IMR-90 (cell line): ENCODE data around the gene MYOM1. TPM values are rescaled to one million over a fixed set of nuclear protein-coding genes. Genes with fewer than 3 reads are reported as not detected.

ENCODE experiments used
- ATAC-seq: fragments of 200-7000 bp; cut with Tn5 transposase; 2 replicates; pipeline ENCODE4 v1.9.1; 2020; ENCODE audit warnings: low read depth, mild to moderate bottlenecking, moderate library complexity
- BruUV-seq: library from RNA; stranded (reverse); fragments of 400-500 nt; replicated peaks from 2 replicates; lab custom pipeline; 2021; lab: Mats Ljungman, UMichigan
- CTCF ChIA-PET: fragments of 300-600 bp; formaldehyde crosslinking; extraction: SDS; loops from one replicate; lab custom pipeline; 2021; ENCODE audit warnings: antibody characterized with exemption; lab: Yijun Ruan, JAX
- POLR2A ChIA-PET: fragments of 300-600 bp; sonication (Branson Sonifier 250); formaldehyde crosslinking; loops from one replicate; lab custom pipeline; 2022; ENCODE audit warnings: antibody characterized with exemption; ENCODE audit not compliant: unreplicated experiment; lab: Charles Lee
- DNase-seq: peaks from one replicate; pipeline ENCODE4 v3.0.0; 2013
- H2AFZ ChIP-seq: replicated peaks from 2 replicates; pipeline ENCODE3; 2013; ENCODE audit warnings: low read length, mild to moderate bottlenecking; ENCODE audit not compliant: poor library complexity
- H2AK5ac ChIP-seq: 2 replicates; pipeline ENCODE4 v1.6.1; 2013; ENCODE audit warnings: low read depth, low read length, inconsistent platforms
- H2AK9ac ChIP-seq: replicated peaks from 2 replicates; pipeline ENCODE3; 2013; ENCODE audit warnings: mild to moderate bottlenecking, low read depth, low read length, moderate library complexity; ENCODE audit not compliant: poor library complexity
- H2BK120ac ChIP-seq: 2 replicates; pipeline ENCODE4 v1.6.1; 2013; ENCODE audit warnings: low read depth, low read length, inconsistent platforms
- H2BK15ac ChIP-seq: 3 replicates; pipeline ENCODE4 v1.6.1; 2013; ENCODE audit warnings: low read depth, low read length, inconsistent platforms
- H2BK20ac ChIP-seq: 2 replicates; pipeline ENCODE4 v1.6.1; 2013; ENCODE audit warnings: low read depth, mild to moderate bottlenecking, inconsistent platforms, low read length, moderate library complexity
- H2BK5ac ChIP-seq: 2 replicates; pipeline ENCODE4 v1.6.1; 2013; ENCODE audit warnings: mild to moderate bottlenecking, low read depth, low read length, inconsistent platforms; ENCODE audit not compliant: poor library complexity, severe bottlenecking
- H3K14ac ChIP-seq: replicated peaks from 2 replicates; pipeline ENCODE4 v1.6.1; 2013; ENCODE audit warnings: low read depth, low read length, inconsistent platforms
- H3K18ac ChIP-seq: 2 replicates; pipeline ENCODE4 v1.6.1; 2013; ENCODE audit warnings: low read depth, low read length, control low read depth
- H3K23ac ChIP-seq: 2 replicates; pipeline ENCODE4 v1.6.1; 2013; ENCODE audit warnings: low read depth, low read length, inconsistent platforms
- H3K27ac ChIP-seq: 2 replicates; pipeline ENCODE4 v1.5.1; 2013; ENCODE audit warnings: mild to moderate bottlenecking, control low read depth, low read length; ENCODE audit not compliant: insufficient read depth
- H3K27me3 ChIP-seq: 2 replicates; pipeline ENCODE4 v1.6.1; 2013; ENCODE audit warnings: low read length; ENCODE audit not compliant: control insufficient read depth, insufficient read depth
- H3K36me3 ChIP-seq: 2 replicates; pipeline ENCODE4 v1.6.1; 2013; ENCODE audit warnings: low read length, mixed read lengths; ENCODE audit not compliant: control insufficient read depth, insufficient read depth
- H3K4ac ChIP-seq: 2 replicates; pipeline ENCODE4 v1.6.1; 2013; ENCODE audit warnings: low read depth, low read length, inconsistent platforms
- H3K4me1 ChIP-seq: 2 replicates; pipeline ENCODE4 v1.6.1; 2013; ENCODE audit warnings: low read length, mixed read lengths; ENCODE audit not compliant: control insufficient read depth, insufficient read depth
- H3K4me2 ChIP-seq: 2 replicates; pipeline ENCODE4 v1.6.1; 2013; ENCODE audit warnings: low read depth, mild to moderate bottlenecking, control low read depth, low read length, moderate library complexity
- H3K4me3 ChIP-seq: 2 replicates; pipeline ENCODE4 v1.5.1; 2013; ENCODE audit warnings: low read depth, mild to moderate bottlenecking, control low read depth, low read length, moderate library complexity; ENCODE audit not compliant: insufficient read depth
- H3K56ac ChIP-seq: 2 replicates; pipeline ENCODE4 v1.6.1; 2013; ENCODE audit warnings: low read length, inconsistent platforms; ENCODE audit not compliant: insufficient read depth; ENCODE audit errors: extremely low read depth
- H3K79me1 ChIP-seq, 2 experiments: 2 replicates each; pipeline ENCODE4 v1.6.1; 2013; ENCODE audit warnings: low read length in 2 of 2, inconsistent platforms in 1 of 2, low read depth in 1 of 2
- H3K9ac ChIP-seq: 2 replicates; pipeline ENCODE4 v1.6.1; 2013; ENCODE audit warnings: low read depth, low read length, control low read depth
- H3K9me1 ChIP-seq: 2 replicates; pipeline ENCODE4 v1.6.1; 2013; ENCODE audit warnings: low read length, inconsistent platforms; ENCODE audit not compliant: insufficient read depth
- H3K9me3 ChIP-seq: 2 replicates; pipeline ENCODE4 v1.6.1; 2013; ENCODE audit warnings: low read length; ENCODE audit not compliant: control insufficient read depth, insufficient read depth
- H4K20me1 ChIP-seq: 2 replicates; pipeline ENCODE4 v1.6.1; 2013; ENCODE audit warnings: low read length, inconsistent platforms; ENCODE audit not compliant: insufficient read depth
- H4K5ac ChIP-seq: 2 replicates; pipeline ENCODE4 v1.6.1; 2013; ENCODE audit warnings: mild to moderate bottlenecking, low read depth, low read length, control low read depth
- H4K8ac ChIP-seq, 2 experiments: 2 replicates each; pipeline ENCODE4 v1.6.1; 2013; ENCODE audit warnings: low read depth in 2 of 2, low read length in 2 of 2, control low read depth in 1 of 2, inconsistent platforms in 1 of 2
- H4K91ac ChIP-seq: 2 replicates; pipeline ENCODE4 v1.6.1; 2013; ENCODE audit warnings: low read depth, low read length, inconsistent platforms; ENCODE audit not compliant: insufficient read depth
- ELK1 ChIP-seq: fragments of 150-350 bp; IDR thresholded peaks from 2 replicates; pipeline ENCODE4 v1.6.1; 2016; ENCODE audit warnings: low read depth, mild to moderate bottlenecking, low read length, moderate library complexity, borderline replicate concordance
- FOS ChIP-seq: fragments of 150-350 bp; IDR thresholded peaks from 2 replicates; pipeline ENCODE4 v1.6.1; 2016; ENCODE audit warnings: low read depth, low read length
- MXI1 ChIP-seq: IDR thresholded peaks from 2 replicates; pipeline ENCODE4 v1.6.1; 2012; ENCODE audit warnings: low read depth, mild to moderate bottlenecking, low read length, moderate library complexity, borderline replicate concordance
- POLR2A ChIP-seq: IDR thresholded peaks from 2 replicates; pipeline ENCODE4 v1.6.1; 2012; ENCODE audit warnings: mild to moderate bottlenecking, low read depth, low read length
- RCOR1 ChIP-seq: IDR thresholded peaks from 2 replicates; pipeline ENCODE4 v1.6.1; 2012; ENCODE audit warnings: mild to moderate bottlenecking, low read length, improper control_type of control experiment; ENCODE audit not compliant: insufficient replicate concordance
- WGBS, 2 experiments: methylation state at CpG; one replicate each; pipeline versions ENCODE4 v1.1.5 to v1.1.7; 2013; ENCODE audit warnings: missing lambda C conversion rate in 2 of 2; ENCODE audit not compliant: insufficient read length in 1 of 2; ENCODE audit errors: extremely low coverage in 2 of 2; 5-methylcytosine and 5-hydroxymethylcytosine counted together
- dilution Hi-C: fragments of 300-500 bp; cut with HindIII; formaldehyde crosslinking; loops from one replicate; pipeline ENCODE4 v1.14.3; 2018; ENCODE audit warnings: low sequenced_read_pairs; ENCODE audit not compliant: unreplicated experiment
- in situ Hi-C: fragments of 300-500 bp; cut with MboI; formaldehyde crosslinking; loops from 3 replicates; pipeline ENCODE4 v1.14.3; 2019; ENCODE audit warnings: low sequenced_read_pairs, inconsistent platforms, mixed read lengths
- intact Hi-C: fragments of 100-400 bp; cut with micrococcal nuclease; formaldehyde crosslinking; loops from 2 replicates; pipeline ENCODE4 v1.10.0; 2022
- polyA plus RNA-seq, 3 experiments: library from polyadenylated mRNA; depleted of rRNA; stranded (reverse); fragments of >200 nt; gene quantifications; 2 replicates each; pipeline ENCODE4 v1.2.3, GENCODE V29; 2012; ENCODE audit warnings: low replicate concordance in 1 of 3
- total RNA-seq: library from RNA; depleted of rRNA; stranded (reverse); fragments of >200 nt; gene quantifications from 2 replicates; pipeline ENCODE4 v1.2.3, GENCODE V29; 2012
- TF ChIP-seq, protein P1 (sequence below): fragments of 150-350 bp; IDR thresholded peaks from 2 replicates; pipeline ENCODE4 v1.6.1; 2017; ENCODE audit warnings: mild to moderate bottlenecking, antibody characterized with exemption, low read length, low read depth

The MYOM1 gene
- total and polyA plus RNA-seq, 2 of the 4 experiments (the other 2 are of a cell fraction), result under 0.01 to 0.10 TPM

- Histone ChIP-seq H2AK5ac (no peak overlapping the region), H3K27me3 (no peaks in the 10 kb centered on the region), H2BK120ac (no peak overlapping the region), H3K9ac (no peak overlapping the region), H2BK15ac (no peak overlapping the region), H3K4me2 (no peak overlapping the region), H2AK9ac (no peak overlapping the region), H2AFZ (no peak overlapping the region), H3K36me3 (no peaks in the 10 kb centered on the region), H3K4me3 (no peak overlapping the region), H3K79me1 (no peaks in the 10 kb centered on the region), H4K8ac (no peak overlapping the region), H3K56ac (no peak overlapping the region), H3K14ac (no peak overlapping the region), H3K27ac (no peak overlapping the region), H4K91ac (no peak overlapping the region), H4K20me1 (no peaks in the 10 kb centered on the region), H2BK20ac (no peak overlapping the region), H3K9me1 (peaks cover 3% of the 10 kb centered on the region; the same call in 1 of the 2 replicates), H3K23ac (no peak overlapping the region), H4K5ac (no peak overlapping the region), H3K4ac (no peak overlapping the region), H3K18ac (no peak overlapping the region), H3K9me3 (no peaks in the 10 kb centered on the region), H2BK5ac (no peak overlapping the region), H3K4me1 (peaks cover 6% of the 10 kb centered on the region)
- in situ Hi-C loops (no loop called here), intact Hi-C loops (no loop called here), dilution Hi-C loops (no loop called here)
- ChIA-PET POLR2A (no interaction called here), CTCF (no interaction called here)
- TF ChIP-seq MXI1, result no peak
- TF ChIP-seq ELK1, result no peak
- no peak for TF ChIP-seq RCOR1
- no peak for TF ChIP-seq FOS
- no peak for TF ChIP-seq POLR2A
- TF ChIP-seq, protein P1, sequence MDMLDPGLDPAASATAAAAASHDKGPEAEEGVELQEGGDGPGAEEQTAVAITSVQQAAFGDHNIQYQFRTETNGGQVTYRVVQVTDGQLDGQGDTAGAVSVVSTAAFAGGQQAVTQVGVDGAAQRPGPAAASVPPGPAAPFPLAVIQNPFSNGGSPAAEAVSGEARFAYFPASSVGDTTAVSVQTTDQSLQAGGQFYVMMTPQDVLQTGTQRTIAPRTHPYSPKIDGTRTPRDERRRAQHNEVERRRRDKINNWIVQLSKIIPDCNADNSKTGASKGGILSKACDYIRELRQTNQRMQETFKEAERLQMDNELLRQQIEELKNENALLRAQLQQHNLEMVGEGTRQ, result no peak
- no TSS peak for BruUV-seq
- ATAC-seq (no peak), DNase-seq (no peak)
- WGBS, 2 experiments, result 100% methylated on average over 1 of the region's 4 CpGs; no CpG with 5 or more reads in 1 of the 2 experiments
These were observed 173.5 kb downstream of the MYOM1 start for GRCh38 chr18:3046216-3046808.
